Smooth muscle cell of the brain vasculature (primary cell): ENCODE data around the gene SRD5A3.
"Not testable (repeated sequence)": the region's sequence is repeated elsewhere in the genome, so short reads cannot be mapped to it uniquely, and the experiment has no call there.

Source experiments
- DNase-seq: peaks from one replicate; pipeline ENCODE4 v3.0.0-alpha.2; 2012; ENCODE audit warnings: low read depth, low spot score

The SRD5A3 gene

GRCh38 chr4:55346851-55347255 lies 811 bp downstream of the SRD5A3 start:
- DNase-seq: no peak

GRCh38 chr4:55347610-55348228 lies 1.7 kb downstream of the SRD5A3 start:
- no peak for DNase-seq

- DNase-seq: no peak
Measured at GRCh38 chr4:55348466-55348865, 2.4 kb downstream of the SRD5A3 start.

GRCh38 chr4:55350870-55351269 lies 4.8 kb downstream of the SRD5A3 start:
- not testable (repeated sequence) for DNase-seq

GRCh38 chr4:55351824-55352223 lies 5.8 kb downstream of the SRD5A3 start:
- no peak for DNase-seq

GRCh38 chr4:55352726-55353125 lies 6.7 kb downstream of the SRD5A3 start:
- DNase-seq: no peak

- DNase-seq: not testable (repeated sequence)
Measured at GRCh38 chr4:55353228-55353747, 7.2 kb downstream of the SRD5A3 start.

GRCh38 chr4:55354648-55355047 lies 8.6 kb downstream of the SRD5A3 start:
- no peak for DNase-seq

GRCh38 chr4:55355555-55355954 lies 9.5 kb downstream of the SRD5A3 start:
- DNase-seq: no peak

GRCh38 chr4:55356991-55357461 lies 11.0 kb downstream of the SRD5A3 start:
- no peak for DNase-seq

- DNase-seq: no peak
Measured at GRCh38 chr4:55358246-55358645, 12.2 kb downstream of the SRD5A3 start.

GRCh38 chr4:55358668-55359067 lies 12.6 kb downstream of the SRD5A3 start:
- no peak for DNase-seq

GRCh38 chr4:55359397-55359916 lies 13.4 kb downstream of the SRD5A3 start:
- DNase-seq: no peak

GRCh38 chr4:55362938-55363337 lies 16.9 kb downstream of the SRD5A3 start:
- DNase-seq: not testable (repeated sequence)

GRCh38 chr4:55363691-55364351 lies 17.8 kb downstream of the SRD5A3 start:
- DNase-seq: no peak

- DNase-seq: no peak
Measured at GRCh38 chr4:55364691-55365344, 18.8 kb downstream of the SRD5A3 start.

GRCh38 chr4:55365345-55365728 lies 19.3 kb downstream of the SRD5A3 start:
- DNase-seq: no peak

GRCh38 chr4:55366621-55367020 lies 20.6 kb downstream of the SRD5A3 start:
- no peak for DNase-seq

GRCh38 chr4:55367084-55367722 lies 21.2 kb downstream of the SRD5A3 start:
- peak; percentile 73 for DNase-seq

- no peak for DNase-seq
Measured at GRCh38 chr4:55369968-55370367, 23.9 kb downstream of the SRD5A3 start.

GRCh38 chr4:55372259-55372658 lies 26.2 kb downstream of the SRD5A3 start:
- peak; percentile 37 for DNase-seq

GRCh38 chr4:55373461-55373860 lies 27.4 kb downstream of the SRD5A3 start:
- DNase-seq: no peak
